Ishikawa (cell line): ENCODE measurements around the gene CMTM8.
A peak's percentile ranks its signal among the peaks of the same experiment; 100 is the strongest.

Source experiments
- CEBPB ChIP-seq: IDR thresholded peaks from 2 replicates; pipeline ENCODE4 v1.6.1; 2012
- CREB1 ChIP-seq: IDR thresholded peaks from 2 replicates; pipeline ENCODE4 v1.6.1; 2012; ENCODE audit warnings: low read depth
- EGR1 ChIP-seq: IDR thresholded peaks from 2 replicates; pipeline ENCODE4 v1.6.1; 2012
- EP300 ChIP-seq: IDR thresholded peaks from 2 replicates; pipeline ENCODE4 v1.6.1; 2012; ENCODE audit warnings: borderline replicate concordance
- FOXM1 ChIP-seq: IDR thresholded peaks from 2 replicates; pipeline ENCODE4 v1.6.1; 2012; ENCODE audit warnings: low read depth, borderline replicate concordance
- NFIC ChIP-seq: IDR thresholded peaks from 2 replicates; pipeline ENCODE4 v1.6.1; 2012
- RAD21 ChIP-seq: IDR thresholded peaks from 2 replicates; pipeline ENCODE4 v1.6.1; 2012; ENCODE audit warnings: low read depth
- TAF1 ChIP-seq: IDR thresholded peaks from 2 replicates; pipeline ENCODE4 v1.6.1; 2012; ENCODE audit warnings: low read depth, mild to moderate bottlenecking
- TCF12 ChIP-seq: IDR thresholded peaks from 2 replicates; pipeline ENCODE4 v1.6.1; 2012; ENCODE audit warnings: low read depth
- TEAD4 ChIP-seq: IDR thresholded peaks from 2 replicates; pipeline ENCODE4 v1.6.1; 2012
- YY1 ChIP-seq: IDR thresholded peaks from 2 replicates; pipeline ENCODE4 v1.6.1; 2012; ENCODE audit warnings: low read depth
- ZBTB7A ChIP-seq: IDR thresholded peaks from 2 replicates; pipeline ENCODE4 v1.6.1; 2012; ENCODE audit warnings: low read depth
- TF ChIP-seq, protein P1 (sequence below): IDR thresholded peaks from 2 replicates; pipeline ENCODE4 v1.6.1; 2012; ENCODE audit warnings: low read depth, mild to moderate bottlenecking
- TF ChIP-seq, protein P2 (sequence below): IDR thresholded peaks from 2 replicates; pipeline ENCODE4 v1.6.1; 2012
- TF ChIP-seq, protein P3 (sequence below): IDR thresholded peaks from 2 replicates; pipeline ENCODE4 v1.6.1; 2012

CMTM8 gene

DNA sequence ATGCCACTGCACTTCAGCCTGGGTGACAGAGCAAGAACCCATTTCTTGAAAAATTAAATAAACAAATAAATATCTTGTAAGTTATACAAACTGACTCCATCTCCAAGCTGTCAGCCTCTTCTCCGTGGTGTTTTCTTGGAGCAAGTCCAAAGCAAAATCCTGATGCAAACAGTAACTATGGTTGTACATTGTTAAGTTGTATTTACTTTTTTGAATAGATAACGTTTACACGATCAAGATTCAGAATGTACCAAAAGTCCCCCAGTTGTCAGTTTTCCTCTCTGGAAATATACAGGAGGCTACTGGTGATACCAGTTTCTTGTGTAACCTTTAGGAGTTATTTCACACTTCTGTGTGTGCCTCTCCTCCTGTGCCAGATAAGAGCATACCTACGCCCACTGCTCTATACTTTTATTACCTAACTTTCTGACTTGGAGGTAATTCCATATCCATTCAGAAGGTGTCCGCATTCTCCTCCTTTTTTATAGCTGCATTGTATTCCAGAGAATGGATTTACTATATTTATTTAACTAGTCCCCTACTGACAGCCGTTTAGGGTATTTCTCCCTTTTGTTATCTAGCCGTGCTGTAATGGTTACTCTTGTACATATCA, 167.3 kb downstream of the CMTM8 start:
- TF ChIP-seq TCF12 (no peak), YY1 (no peak), EGR1 (no peak), TEAD4 (no peak), FOXM1 (no peak), ZBTB7A (no peak), TAF1 (no peak), EP300 (no peak), CEBPB (no peak), RAD21 (no peak), CREB1 (no peak), NFIC (no peak)
- TF ChIP-seq, protein P1, sequence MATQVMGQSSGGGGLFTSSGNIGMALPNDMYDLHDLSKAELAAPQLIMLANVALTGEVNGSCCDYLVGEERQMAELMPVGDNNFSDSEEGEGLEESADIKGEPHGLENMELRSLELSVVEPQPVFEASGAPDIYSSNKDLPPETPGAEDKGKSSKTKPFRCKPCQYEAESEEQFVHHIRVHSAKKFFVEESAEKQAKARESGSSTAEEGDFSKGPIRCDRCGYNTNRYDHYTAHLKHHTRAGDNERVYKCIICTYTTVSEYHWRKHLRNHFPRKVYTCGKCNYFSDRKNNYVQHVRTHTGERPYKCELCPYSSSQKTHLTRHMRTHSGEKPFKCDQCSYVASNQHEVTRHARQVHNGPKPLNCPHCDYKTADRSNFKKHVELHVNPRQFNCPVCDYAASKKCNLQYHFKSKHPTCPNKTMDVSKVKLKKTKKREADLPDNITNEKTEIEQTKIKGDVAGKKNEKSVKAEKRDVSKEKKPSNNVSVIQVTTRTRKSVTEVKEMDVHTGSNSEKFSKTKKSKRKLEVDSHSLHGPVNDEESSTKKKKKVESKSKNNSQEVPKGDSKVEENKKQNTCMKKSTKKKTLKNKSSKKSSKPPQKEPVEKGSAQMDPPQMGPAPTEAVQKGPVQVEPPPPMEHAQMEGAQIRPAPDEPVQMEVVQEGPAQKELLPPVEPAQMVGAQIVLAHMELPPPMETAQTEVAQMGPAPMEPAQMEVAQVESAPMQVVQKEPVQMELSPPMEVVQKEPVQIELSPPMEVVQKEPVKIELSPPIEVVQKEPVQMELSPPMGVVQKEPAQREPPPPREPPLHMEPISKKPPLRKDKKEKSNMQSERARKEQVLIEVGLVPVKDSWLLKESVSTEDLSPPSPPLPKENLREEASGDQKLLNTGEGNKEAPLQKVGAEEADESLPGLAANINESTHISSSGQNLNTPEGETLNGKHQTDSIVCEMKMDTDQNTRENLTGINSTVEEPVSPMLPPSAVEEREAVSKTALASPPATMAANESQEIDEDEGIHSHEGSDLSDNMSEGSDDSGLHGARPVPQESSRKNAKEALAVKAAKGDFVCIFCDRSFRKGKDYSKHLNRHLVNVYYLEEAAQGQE: no peak
- TF ChIP-seq, protein P2, sequence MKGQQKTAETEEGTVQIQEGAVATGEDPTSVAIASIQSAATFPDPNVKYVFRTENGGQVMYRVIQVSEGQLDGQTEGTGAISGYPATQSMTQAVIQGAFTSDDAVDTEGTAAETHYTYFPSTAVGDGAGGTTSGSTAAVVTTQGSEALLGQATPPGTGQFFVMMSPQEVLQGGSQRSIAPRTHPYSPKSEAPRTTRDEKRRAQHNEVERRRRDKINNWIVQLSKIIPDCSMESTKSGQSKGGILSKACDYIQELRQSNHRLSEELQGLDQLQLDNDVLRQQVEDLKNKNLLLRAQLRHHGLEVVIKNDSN: no peak
- TF ChIP-seq, protein P3, sequence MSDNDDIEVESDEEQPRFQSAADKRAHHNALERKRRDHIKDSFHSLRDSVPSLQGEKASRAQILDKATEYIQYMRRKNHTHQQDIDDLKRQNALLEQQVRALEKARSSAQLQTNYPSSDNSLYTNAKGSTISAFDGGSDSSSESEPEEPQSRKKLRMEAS: no peak

DNA sequence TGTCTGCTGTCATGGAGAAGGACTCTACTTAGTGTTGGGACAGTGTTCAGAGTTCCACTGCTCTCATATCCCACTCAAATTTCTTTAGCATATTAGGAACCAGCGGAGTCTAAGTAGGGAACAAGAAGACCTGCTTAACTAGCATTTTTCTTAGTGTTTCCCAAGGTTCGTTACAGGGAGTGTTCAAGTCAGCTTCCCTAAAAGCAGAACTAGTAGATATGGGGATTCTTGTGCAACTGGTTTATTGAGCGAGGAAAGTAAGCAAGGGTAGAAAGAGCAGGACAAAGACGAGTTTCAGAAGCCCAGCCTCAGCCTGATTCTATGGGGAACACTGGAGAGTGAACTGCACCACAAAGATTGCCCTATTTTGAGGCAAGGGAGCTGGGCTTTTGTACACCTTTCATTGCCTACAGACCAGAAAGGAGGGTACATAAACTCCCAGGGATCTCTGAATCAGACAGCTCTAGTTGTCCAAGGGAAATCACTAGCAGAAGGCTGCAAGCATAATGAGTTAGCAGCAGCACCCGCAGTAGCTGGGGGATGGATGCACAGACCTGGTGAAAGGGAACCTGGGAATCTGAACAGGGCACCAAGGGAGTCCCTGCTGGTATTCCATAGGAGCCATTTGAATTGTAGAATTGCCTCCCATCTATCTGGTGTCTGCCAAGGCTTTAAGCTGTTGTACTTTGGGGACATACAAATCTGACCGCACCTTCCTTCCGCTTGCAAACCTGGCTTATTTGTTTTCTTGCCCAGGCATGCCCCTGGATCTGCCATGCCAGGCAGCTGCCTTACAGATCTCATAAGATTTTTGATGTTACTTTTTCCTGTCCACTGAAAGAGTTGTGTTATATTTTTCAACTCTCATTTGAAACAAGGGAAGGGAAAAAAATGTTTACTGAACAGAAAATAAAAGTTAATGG, 168.3 kb downstream of the CMTM8 start:
- TF ChIP-seq, protein P2: no peak
- TF ChIP-seq TEAD4 (no peak), RAD21 (no peak), FOXM1 (no peak), YY1 (no peak), CEBPB (no peak), TAF1 (no peak), EP300 (no peak), EGR1 (no peak), NFIC (no peak), CREB1 (no peak), ZBTB7A (no peak), TCF12 (no peak)
- TF ChIP-seq, protein P1: no peak
- TF ChIP-seq, protein P3: no peak

DNA sequence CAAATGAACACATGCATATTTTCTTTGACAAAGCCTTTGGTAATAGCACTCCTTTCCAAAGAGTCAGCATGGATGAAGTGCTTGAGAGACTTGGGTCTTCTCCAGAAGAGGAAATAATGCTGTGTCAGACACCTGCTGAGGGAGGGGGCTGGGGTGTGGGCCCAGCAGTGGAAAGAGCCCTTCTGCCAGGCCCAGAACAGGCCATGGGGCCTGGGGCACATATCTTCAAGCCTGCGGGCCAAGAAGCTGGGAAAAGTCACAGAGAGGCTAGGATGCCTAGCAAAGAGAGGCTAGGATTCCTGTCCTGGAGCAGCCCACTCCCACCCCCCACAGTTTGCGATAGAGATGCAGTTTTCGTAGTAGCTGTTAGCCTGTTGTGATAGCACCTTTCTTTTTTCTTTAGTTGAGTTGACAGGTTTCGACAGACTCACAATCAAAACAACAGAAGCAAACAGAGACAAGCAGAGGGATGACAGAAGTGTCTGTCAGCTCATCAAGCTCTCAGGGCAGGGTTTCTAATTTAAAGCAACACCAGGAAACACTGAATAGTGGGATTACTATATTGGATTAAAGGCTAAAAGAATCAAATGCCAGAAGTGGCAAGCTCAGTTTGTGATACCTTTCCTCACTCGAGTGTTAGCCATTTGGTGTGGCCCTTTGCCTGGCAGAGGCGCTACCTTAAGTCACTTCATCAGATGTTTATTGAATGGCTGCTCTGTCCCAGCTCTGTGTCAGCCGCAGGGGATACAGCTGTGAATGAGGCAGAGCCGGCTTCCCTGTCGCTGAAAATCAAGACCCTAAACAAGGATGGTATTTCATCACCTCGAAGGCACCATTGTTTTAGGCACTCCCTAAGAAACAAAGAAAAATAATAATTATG, 172.1 kb downstream of the CMTM8 start:
- TF ChIP-seq ZBTB7A: no peak
- no peak for TF ChIP-seq EGR1
- no peak for TF ChIP-seq FOXM1

DNA sequence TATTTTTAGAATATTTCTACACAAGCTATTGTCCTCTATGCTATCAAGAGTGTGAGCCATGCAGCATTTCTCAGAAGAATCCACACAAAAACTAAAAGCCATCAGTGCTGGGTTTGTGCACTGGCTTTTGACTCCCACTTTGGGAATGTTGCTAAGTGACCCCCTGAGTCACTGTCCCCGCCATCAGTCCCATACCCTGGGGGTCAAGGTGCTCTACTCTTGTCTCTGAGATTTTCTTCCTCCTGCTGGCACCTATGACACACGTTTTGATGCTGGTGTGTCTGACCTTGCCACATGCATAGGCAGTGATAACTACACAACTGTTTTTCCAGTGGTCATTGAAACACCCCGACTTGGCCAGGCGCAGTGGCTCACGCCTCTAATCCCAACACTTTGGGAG, 173.0 kb downstream of the CMTM8 start:
- TF ChIP-seq TCF12 (no peak), NFIC (no peak), RAD21 (no peak), ZBTB7A (no peak)

DNA sequence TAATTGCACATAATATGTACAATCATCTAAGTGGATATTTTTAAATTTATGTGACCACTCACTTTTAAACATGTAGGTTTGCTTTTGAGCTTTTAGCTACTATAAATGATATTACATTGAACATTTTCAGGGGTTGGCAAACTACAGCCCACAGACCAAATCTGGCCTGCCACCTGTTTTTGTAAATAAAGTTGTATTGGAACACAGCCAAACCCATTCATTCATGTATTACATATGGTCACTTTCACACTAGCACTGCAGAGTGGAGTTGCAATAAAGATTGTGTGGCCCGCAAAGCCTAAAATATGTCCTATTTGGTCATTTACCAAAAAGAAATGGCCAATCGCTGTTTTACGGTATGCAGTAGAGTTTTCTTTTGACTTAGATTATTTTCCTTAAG, 174.4 kb downstream of the CMTM8 start:
- TF ChIP-seq, protein P2: no peak
- TF ChIP-seq ZBTB7A (no peak), NFIC (peak; percentile 51; the same call in 1 of the 2 replicates)
